ENCODE measurements around the gene ELOF1.

- no peak for TF ChIP-seq POLR2AphosphoS5 (IDR thresholded peaks at IDR 0.05; ENCODE audit: insufficient read depth, low read depth, low read length)
- no peak for TF ChIP-seq EZH2 (IDR thresholded peaks at IDR 0.05; ENCODE audit: borderline replicate concordance, low read depth, low read length, severe bottlenecking)
Measured at GRCh38 chr19:11576227-11576626, 17.2 kb upstream of the ELOF1 start.
